HepG2 (cell line): ENCODE measurements around the gene SAC3D1. TPM values are rescaled to one million over a fixed set of nuclear protein-coding genes. Genes with fewer than 3 reads are reported as not detected.

Source experiments
- ATAC-seq: fragments of 200-7000 bp; cut with Tn5 transposase; 3 replicates; pipeline ENCODE4 v1.9.1; 2020; ENCODE audit warnings: mild to moderate bottlenecking, moderate library complexity
- BruUV-seq: library from RNA; stranded (reverse); fragments of 400-500 nt; replicated peaks from 2 replicates; lab custom pipeline; 2021; lab: Mats Ljungman, UMichigan
- CTCF ChIA-PET: fragments of 300-600 bp; formaldehyde crosslinking; extraction: SDS; loops from one replicate; lab custom pipeline; 2021; ENCODE audit warnings: low total read pairs, inconsistent platforms, low intra/inter-chr PET ratio; lab: Yijun Ruan, JAX
- POLR2A ChIA-PET: fragments of 350-600 bp; sonication (Branson Sonifier 250); formaldehyde crosslinking; loops from one replicate; lab custom pipeline; 2020; ENCODE audit warnings: antibody characterized with exemption, inconsistent platforms; lab: Yijun Ruan, JAX
- DNase-seq: peaks from one replicate; pipeline ENCODE4 v3.0.0-alpha.2; 2015; ENCODE audit warnings: low spot score
- FAIRE-seq: peaks from 3 replicates; lab custom pipeline; 2011; peaks lifted over from hg19 to GRCh38; lab: Jason Lieb, UNC
- H2AFZ ChIP-seq: one replicate; pipeline ENCODE4 v1.6.1; 2011; ENCODE audit warnings: low read length, inconsistent platforms
- H3K27ac ChIP-seq: fragments of 300-600 bp; 3 replicates; pipeline ENCODE4 v1.8.0; 2011; ENCODE audit warnings: mixed run types, mild to moderate bottlenecking, mixed read lengths, low read length, inconsistent platforms; ENCODE audit not compliant: insufficient read depth; ENCODE audit errors: extremely low read length
- H3K27me3 ChIP-seq, 2 experiments: fragments of 200-600 bp in 1 of 2; 2 replicates in 1 of 2; 3 replicates in 1 of 2; pipeline versions ENCODE4 v1.6.0 to v1.8.0; 2011; ENCODE audit warnings: low read length in 2 of 2, mild to moderate bottlenecking in 2 of 2, moderate library complexity in 2 of 2, inconsistent platforms in 1 of 2; ENCODE audit not compliant: insufficient read depth in 2 of 2, control insufficient read depth in 1 of 2
- H3K36me3 ChIP-seq, 2 experiments: fragments of 200-600 bp in 1 of 2; replicated peaks in 1 of 2; 2 replicates in 1 of 2; 3 replicates in 1 of 2; pipeline versions ENCODE4 v1.5.1 to v1.8.0; 2011; ENCODE audit warnings: low read length in 2 of 2, inconsistent platforms in 1 of 2; ENCODE audit not compliant: insufficient read depth in 2 of 2, control insufficient read depth in 1 of 2
- H3K4me1 ChIP-seq: 2 replicates; pipeline ENCODE4 v1.5.1; 2012; ENCODE audit warnings: low read length, inconsistent platforms; ENCODE audit not compliant: insufficient read depth
- H3K4me2 ChIP-seq: 2 replicates; pipeline ENCODE4 v1.6.0; 2011; ENCODE audit warnings: low read depth, low read length, inconsistent platforms
- H3K4me3 ChIP-seq, 3 experiments: fragments of 200-600 bp in 1 of 3; sonication (generic), shearing (Covaris generic) in 1 of 3; replicated peaks in 1 of 3; 2 replicates each; pipeline ENCODE4 v1.5.1; 2011 to 2016; ENCODE audit warnings: low read length in 3 of 3, inconsistent platforms in 2 of 3, low read depth in 2 of 3, mild to moderate bottlenecking in 2 of 3, control low read depth in 1 of 3, mixed read lengths in 1 of 3; ENCODE audit not compliant: insufficient read depth in 1 of 3
- H3K79me2 ChIP-seq: one replicate; pipeline ENCODE4 v1.6.1; 2011; ENCODE audit warnings: low read length, inconsistent platforms; ENCODE audit not compliant: insufficient read depth
- H3K9ac ChIP-seq: 2 replicates; pipeline ENCODE4 v1.6.0; 2011; ENCODE audit warnings: mild to moderate bottlenecking, low read depth, low read length, inconsistent platforms; ENCODE audit not compliant: insufficient read depth
- H3K9me3 ChIP-seq: 2 replicates; pipeline ENCODE4 v1.5.1; 2012; ENCODE audit warnings: mild to moderate bottlenecking, low read length
- H4K20me1 ChIP-seq: 2 replicates; pipeline ENCODE4 v1.6.0; 2011; ENCODE audit warnings: inconsistent platforms, mild to moderate bottlenecking, low read length, moderate library complexity; ENCODE audit not compliant: insufficient read depth
- ARNT2 ChIP-seq: sonication (generic); formaldehyde crosslinking; IDR thresholded peaks from 2 replicates; pipeline ENCODE4 v1.8.0; 2022; ENCODE audit warnings: mild to moderate bottlenecking, low read depth, missing genetic modification reagents, moderate library complexity
- CERS6 ChIP-seq: sonication (generic); formaldehyde crosslinking; IDR thresholded peaks from 2 replicates; pipeline ENCODE4 v1.5.0; 2020; ENCODE audit warnings: missing genetic modification reagents
- CHD4 ChIP-seq: fragments of 200-600 bp; sonication (generic); IDR thresholded peaks from 2 replicates; pipeline ENCODE4 v1.7.0; 2017; ENCODE audit warnings: mild to moderate bottlenecking, low read length, borderline replicate concordance
- GLI4 ChIP-seq: sonication (generic); formaldehyde crosslinking; IDR thresholded peaks from 2 replicates; pipeline ENCODE4 v1.5.1; 2020; ENCODE audit warnings: missing genetic modification reagents, mild to moderate bottlenecking, moderate library complexity, borderline replicate concordance
- MED1 ChIP-seq: sonication (generic); formaldehyde crosslinking; IDR thresholded peaks from 2 replicates; pipeline ENCODE4 v1.4.0; 2020; ENCODE audit warnings: missing genetic modification reagents
- MEIS2 ChIP-seq: sonication (generic); formaldehyde crosslinking; IDR thresholded peaks from 2 replicates; pipeline ENCODE4 v1.9.0; 2021; ENCODE audit warnings: mild to moderate bottlenecking, missing genetic modification reagents
- MIXL1 ChIP-seq: IDR thresholded peaks from 2 replicates; pipeline ENCODE4 v1.6.1; 2016
- NR2F2 ChIP-seq: IDR thresholded peaks from 2 replicates; pipeline ENCODE4 v1.6.1; 2012; ENCODE audit warnings: low read depth, inconsistent platforms, borderline replicate concordance
- TRIM24 ChIP-seq: sonication (generic); formaldehyde crosslinking; IDR thresholded peaks from 2 replicates; pipeline ENCODE4 v1.8.0; 2022; ENCODE audit warnings: mild to moderate bottlenecking, missing genetic modification reagents
- ZNF10 ChIP-seq: sonication (generic); formaldehyde crosslinking; IDR thresholded peaks from 2 replicates; pipeline ENCODE4 v1.4.0; 2020; ENCODE audit warnings: mild to moderate bottlenecking, low read depth, missing genetic modification reagents, borderline replicate concordance
- ZNF317 ChIP-seq: sonication (generic); formaldehyde crosslinking; IDR thresholded peaks from 2 replicates; pipeline ENCODE4 v1.5.0; 2020; ENCODE audit warnings: mild to moderate bottlenecking, missing genetic modification reagents
- ZNF576 ChIP-seq: sonication (generic); formaldehyde crosslinking; IDR thresholded peaks from 2 replicates; pipeline ENCODE4 v1.4.0; 2020; ENCODE audit warnings: mild to moderate bottlenecking, missing genetic modification reagents
- ZNF577 ChIP-seq: sonication (generic); formaldehyde crosslinking; IDR thresholded peaks from 2 replicates; pipeline ENCODE4 v1.4.0; 2020; ENCODE audit warnings: mild to moderate bottlenecking, low read depth, missing genetic modification reagents, borderline replicate concordance
- ZNF609 ChIP-seq: sonication (generic); formaldehyde crosslinking; IDR thresholded peaks from 2 replicates; pipeline ENCODE4 v1.4.0; 2020; ENCODE audit warnings: mild to moderate bottlenecking, missing genetic modification reagents, borderline replicate concordance
- ZNF615 ChIP-seq: sonication (generic); formaldehyde crosslinking; IDR thresholded peaks from 2 replicates; pipeline ENCODE4 v1.5.0; 2020; ENCODE audit warnings: mild to moderate bottlenecking, missing genetic modification reagents, borderline replicate concordance
- ZSCAN22 ChIP-seq: sonication (generic); formaldehyde crosslinking; IDR thresholded peaks from 2 replicates; pipeline ENCODE4 v1.4.0; 2020; ENCODE audit warnings: mild to moderate bottlenecking, missing genetic modification reagents
- whole genome bisulfite sequencing: methylation state at CpG from one replicate; pipeline ENCODE4 v1.1.6; 2017; ENCODE audit warnings: low lambda C conversion rate; 5-methylcytosine and 5-hydroxymethylcytosine counted together
- in situ Hi-C: cut with HindIII; loops from 2 replicates; pipeline ENCODE4 v1.10.0; 2017; ENCODE audit warnings: low pct_unique_long_range_greater_than_20kb; ENCODE audit not compliant: extremely low pct_ligation_motif_present
- intact Hi-C: fragments of 100-400 bp; cut with micrococcal nuclease; formaldehyde crosslinking; loops from one replicate; pipeline ENCODE4 v1.10.0; 2022; ENCODE audit not compliant: unreplicated experiment
- polyA plus RNA-seq, 8 experiments: library from polyadenylated mRNA; depleted of rRNA in 3 of 8; stranded (reverse) in 7 of 8; unstranded in 1 of 8; fragments of >200 nt; fragmentation: Illumina TruSeq in 4 of 8; extraction: Trizol in 4 of 8; gene quantifications; 2 replicates each; pipeline versions ENCODE4 v1.2.1 to v1.2.3, GENCODE V29; 2011 to 2016; ENCODE audit warnings: low read depth in 4 of 8, missing spikeins in 1 of 8, mixed read lengths in 1 of 8; ENCODE audit not compliant: insufficient read depth in 1 of 8
- total RNA-seq, 5 experiments: library from RNA; depleted of rRNA; stranded (reverse); fragments of >200 nt; fragmentation: Illumina TruSeq; extraction: Trizol; gene quantifications; 2 replicates each; pipeline ENCODE4 v1.2.3, GENCODE V29; 2016; ENCODE audit warnings: low read depth in 1 of 5
- TF ChIP-seq, protein P1 (sequence below): sonication (generic); formaldehyde crosslinking; IDR thresholded peaks from 2 replicates; pipeline ENCODE4 v1.4.0; 2020; ENCODE audit warnings: missing genetic modification reagents

Gene SAC3D1
- total and polyA plus RNA-seq, 2 of the 13 experiments (the other 11 are each of a cell fraction or from before 2014, with no cell fraction given) = 7.4 to 36.3 TPM

- POLR2A ChIA-PET = interaction anchor here (1.8 kb wide), 1 partner anchor 22 kb away, joined by 9 read pairs; the partner anchor contains the start of gene TM7SF2
- DNase-seq (no peak), FAIRE-seq (no peak), ATAC-seq (no peak)
- no peak overlapping the region for H2AFZ ChIP-seq
- no peak overlapping the region for H3K27ac ChIP-seq
- CTCF ChIA-PET = no interaction called here
- no peak overlapping the region for H3K4me3 ChIP-seq
- BruUV-seq = no TSS peak
- peaks cover 9% of the 10 kb centered on the region for H3K79me2 ChIP-seq
- 92% methylated on average over 4 of the region's 4 CpGs for WGBS
- peaks cover 13 to 18% of the 10 kb centered on the region in 2 experiments; a peak in 3 of 5 replicates for H3K36me3 ChIP-seq
- H3K9ac ChIP-seq = no peak overlapping the region
- H3K27me3 ChIP-seq = no peaks in the 10 kb centered on the region
- intact Hi-C loops = no loop called here
- no peak for TF ChIP-seq TRIM24 (CRISPR knock-in tag)
- TF ChIP-seq MEIS2 = no peak
- TF ChIP-seq NR2F2 = no peak
- TF ChIP-seq ZNF576 = no peak
- TF ChIP-seq ZNF10 = no peak
- TF ChIP-seq ZNF577 (CRISPR knock-in tag) = no peak
- no peak for TF ChIP-seq ZNF615
- no peak for TF ChIP-seq ARNT2 (CRISPR knock-in tag)
- TF ChIP-seq MED1 (CRISPR knock-in tag) = no peak
- TF ChIP-seq ZNF317 (CRISPR knock-in tag) = no peak
- TF ChIP-seq ZSCAN22 (CRISPR knock-in tag) = no peak
- no peak for TF ChIP-seq CHD4
- TF ChIP-seq, protein P1, sequence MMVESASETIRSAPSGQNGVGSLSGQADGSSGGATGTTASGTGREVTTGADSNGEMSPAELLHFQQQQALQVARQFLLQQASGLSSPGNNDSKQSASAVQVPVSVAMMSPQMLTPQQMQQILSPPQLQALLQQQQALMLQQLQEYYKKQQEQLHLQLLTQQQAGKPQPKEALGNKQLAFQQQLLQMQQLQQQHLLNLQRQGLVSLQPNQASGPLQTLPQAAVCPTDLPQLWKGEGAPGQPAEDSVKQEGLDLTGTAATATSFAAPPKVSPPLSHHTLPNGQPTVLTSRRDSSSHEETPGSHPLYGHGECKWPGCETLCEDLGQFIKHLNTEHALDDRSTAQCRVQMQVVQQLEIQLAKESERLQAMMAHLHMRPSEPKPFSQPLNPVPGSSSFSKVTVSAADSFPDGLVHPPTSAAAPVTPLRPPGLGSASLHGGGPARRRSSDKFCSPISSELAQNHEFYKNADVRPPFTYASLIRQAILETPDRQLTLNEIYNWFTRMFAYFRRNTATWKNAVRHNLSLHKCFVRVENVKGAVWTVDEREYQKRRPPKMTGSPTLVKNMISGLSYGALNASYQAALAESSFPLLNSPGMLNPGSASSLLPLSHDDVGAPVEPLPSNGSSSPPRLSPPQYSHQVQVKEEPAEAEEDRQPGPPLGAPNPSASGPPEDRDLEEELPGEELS (CRISPR knock-in tag) = no peak
- TF ChIP-seq GLI4 (CRISPR knock-in tag) = no peak
- TF ChIP-seq CERS6 (CRISPR knock-in tag) = no peak
- no peak for TF ChIP-seq ZNF609 (CRISPR knock-in tag)
- no peak for TF ChIP-seq MIXL1 (CRISPR knock-in tag)
- peaks cover 38% of the 10 kb centered on the region for H3K4me1 ChIP-seq
- no peaks in the 10 kb centered on the region for H3K9me3 ChIP-seq
- in situ Hi-C loops = no loop called here
- H3K4me2 ChIP-seq = no peak overlapping the region
- H4K20me1 ChIP-seq = no peaks in the 10 kb centered on the region
Measured at GRCh38 chr11:65089621-65090020, 48.6 kb downstream of the SAC3D1 start.
